Measurements from ENCODE around the gene TMEM254. TPM values are rescaled to one million over a fixed set of nuclear protein-coding genes. Genes with fewer than 3 reads are reported as not detected.
A peak's percentile ranks its signal among the peaks of the same experiment; 100 is the strongest.
"Not testable (repeated sequence)": the region's sequence is repeated elsewhere in the genome, so short reads cannot be mapped to it uniquely, and the experiment has no call there.

Gene TMEM254
- total RNA-seq, 1 donor from 2014 or later, result 14.7 TPM

DNA sequence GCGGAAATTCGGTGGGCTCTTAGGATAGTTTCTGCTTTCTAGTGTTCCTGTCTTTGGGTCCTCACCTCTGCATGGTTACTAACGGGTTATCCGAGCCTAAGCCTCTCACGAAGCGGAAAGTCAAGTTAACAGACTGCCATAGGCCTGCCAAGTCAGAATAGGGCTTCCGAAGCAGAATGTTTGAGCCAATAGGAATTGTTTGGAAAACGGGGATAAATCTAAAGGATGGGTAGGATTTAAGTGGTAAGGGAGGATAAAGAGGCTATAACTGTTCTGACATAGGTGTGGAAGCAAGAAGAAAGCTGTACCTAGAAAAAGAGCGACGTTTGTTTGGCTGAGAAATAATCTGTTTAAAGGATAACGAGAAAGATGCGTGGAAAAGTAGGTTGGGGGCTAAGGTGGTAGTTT lies 851 bp downstream of the TMEM254 start:
- intact Hi-C loops (cut with micrococcal nuclease), result loop anchor here (1.0 to 5.0 kb wide), 5 partner anchors 21 to 632 kb away; partner anchors contain the start of genes ANXA11 and ZCCHC24

GRCh38 chr10:80081026-80081425 lies 2.6 kb downstream of the TMEM254 start:
- H3K4me3 Mint-ChIP-seq, result no peak overlapping the region
- intact Hi-C loops (cut with micrococcal nuclease), result no loop called here
- ChIA-PET POLR2A (no interaction called here), CTCF (no interaction called here)
- TF ChIP-seq CTCF (IDR thresholded peaks at IDR 0.05), result no peak
- H3K27ac Mint-ChIP-seq, result no peak overlapping the region
- DNase-seq (no peak), ATAC-seq (ENCODE audit: low read depth) (no peak)
- peaks cover 20% of the 10 kb centered on the region for H3K4me1 Mint-ChIP-seq
- H3K9me3 Mint-ChIP-seq, result no peaks in the 10 kb centered on the region
- H3K27me3 Mint-ChIP-seq, result no peaks in the 10 kb centered on the region
- peaks cover 25% of the 10 kb centered on the region for H3K36me3 Mint-ChIP-seq (ENCODE audit: low read depth)

More for the DNA sequence above, 851 bp downstream of the TMEM254 start:
- Mint-ChIP-seq H3K27ac (peak overlapping the region; percentile 91), H3K9me3 (no peaks in the 10 kb centered on the region), H3K27me3 (no peaks in the 10 kb centered on the region), H3K36me3 (ENCODE audit: low read depth) (peaks cover 19% of the 10 kb centered on the region), H3K4me3 (peak overlapping the region; percentile 97), H3K4me1 (peaks cover 20% of the 10 kb centered on the region)
- DNase-seq (no peak), ATAC-seq (ENCODE audit: low read depth) (no peak)
- no peak for TF ChIP-seq CTCF (IDR thresholded peaks at IDR 0.05)
- POLR2A ChIA-PET, result interaction anchor here (0.6 to 2.1 kb wide), 9 partner anchors 9 to 142 kb away, joined by 3 to 16 read pairs (median 4); partner anchors contain the start of gene ANXA11
- CTCF ChIA-PET, result interaction anchor here (2.1 kb wide), 1 partner anchor 21 kb away, joined by 7 read pairs; no protein-coding TSS in a partner anchor

DNA sequence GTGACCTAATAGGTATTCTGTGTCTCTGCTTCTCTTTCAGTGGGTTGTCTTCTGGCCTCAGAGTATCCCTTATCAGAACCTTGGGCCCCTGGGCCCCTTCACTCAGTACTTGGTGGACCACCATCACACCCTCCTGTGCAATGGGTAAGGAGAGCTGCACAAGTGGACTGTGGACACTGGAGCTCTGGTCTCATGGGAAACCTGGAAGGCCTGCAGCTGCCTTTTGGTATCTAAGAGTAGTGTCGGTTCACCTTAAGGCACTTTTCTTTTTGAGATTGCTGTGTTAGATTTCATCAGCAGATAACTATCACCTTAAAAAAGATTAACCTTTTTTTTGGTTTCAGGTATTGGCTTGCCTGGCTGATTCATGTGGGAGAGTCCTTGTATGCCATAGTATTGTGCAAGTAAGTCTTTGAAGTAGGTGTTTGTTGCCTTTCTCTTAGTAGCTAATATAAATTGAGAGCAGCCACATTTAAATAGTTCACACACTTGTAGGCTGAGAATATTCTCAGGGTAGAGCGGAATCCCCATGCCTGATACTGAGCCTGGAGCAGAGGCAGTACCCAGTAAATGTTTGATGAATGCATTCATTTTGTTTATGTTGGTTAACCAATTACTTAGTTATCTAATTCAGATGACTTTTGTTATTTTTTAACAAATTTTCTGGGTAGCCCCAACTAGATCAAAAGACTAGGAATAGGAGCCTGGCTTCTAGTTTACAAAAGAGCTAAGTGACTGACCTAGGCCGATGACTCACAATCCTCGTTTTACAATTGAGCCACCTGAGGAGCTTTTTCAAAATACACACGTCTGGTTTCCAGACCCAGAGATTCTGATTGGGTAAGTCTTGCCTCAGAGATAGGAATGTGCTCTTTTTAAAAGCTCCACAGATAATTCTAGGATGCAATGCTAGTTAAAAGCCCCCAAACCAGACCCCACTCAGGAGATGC lies 3.6 kb downstream of the TMEM254 start:
- CTCF ChIA-PET, result no interaction called here
- Mint-ChIP-seq H3K27ac (no peak overlapping the region), H3K9me3 (no peaks in the 10 kb centered on the region), H3K4me1 (peaks cover 20% of the 10 kb centered on the region), H3K27me3 (no peaks in the 10 kb centered on the region), H3K4me3 (no peak overlapping the region), H3K36me3 (ENCODE audit: low read depth) (peaks cover 28% of the 10 kb centered on the region)
- POLR2A ChIA-PET, result no interaction called here
- intact Hi-C loops (cut with micrococcal nuclease), result no loop called here
- DNase-seq (no peak), ATAC-seq (ENCODE audit: low read depth) (no peak)
- no peak for TF ChIP-seq CTCF (IDR thresholded peaks at IDR 0.05)

- POLR2A ChIA-PET, result interaction anchor here (0.6 kb wide), 1 partner anchor 21 kb away, joined by 3 read pairs; no protein-coding TSS in a partner anchor
- Mint-ChIP-seq H3K4me3 (no peak overlapping the region), H3K4me1 (no peaks in the 10 kb centered on the region), H3K9me3 (no peaks in the 10 kb centered on the region), H3K27ac (no peak overlapping the region), H3K27me3 (no peaks in the 10 kb centered on the region), H3K36me3 (ENCODE audit: low read depth) (peaks cover 20% of the 10 kb centered on the region)
- no peak for TF ChIP-seq CTCF (IDR thresholded peaks at IDR 0.05)
- no peak for DNase-seq
- intact Hi-C loops (cut with micrococcal nuclease), result no loop called here
- no peak for ATAC-seq (ENCODE audit: low read depth)
- CTCF ChIA-PET, result no interaction called here
Observed at GRCh38 chr10:80090121-80090520, 11.7 kb downstream of the TMEM254 start.

GRCh38 chr10:80094231-80094630 lies 15.8 kb downstream of the TMEM254 start:
- ChIA-PET POLR2A (no interaction called here), CTCF (no interaction called here)
- Mint-ChIP-seq H3K27me3 (peaks cover 7% of the 10 kb centered on the region), H3K36me3 (ENCODE audit: low read depth) (peaks cover 8% of the 10 kb centered on the region), H3K4me3 (no peak overlapping the region), H3K4me1 (no peaks in the 10 kb centered on the region), H3K9me3 (no peaks in the 10 kb centered on the region), H3K27ac (no peak overlapping the region)
- ATAC-seq (ENCODE audit: low read depth) (no peak), DNase-seq (no peak)
- TF ChIP-seq CTCF (IDR thresholded peaks at IDR 0.05), result no peak
- intact Hi-C loops (cut with micrococcal nuclease), result no loop called here

GRCh38 chr10:80098272-80098671 lies 19.8 kb downstream of the TMEM254 start:
- H3K4me1 Mint-ChIP-seq; H3K4me3 Mint-ChIP-seq; H3K27me3 Mint-ChIP-seq; DNase-seq; H3K9me3 Mint-ChIP-seq; ATAC-seq (ENCODE audit: low read depth); H3K36me3 Mint-ChIP-seq (ENCODE audit: low read depth); POLR2A ChIA-PET; CTCF ChIA-PET; intact Hi-C loops (cut with micrococcal nuclease); H3K27ac Mint-ChIP-seq: not testable (repeated sequence)

- H3K4me1 Mint-ChIP-seq; H3K27me3 Mint-ChIP-seq; CTCF ChIA-PET; ATAC-seq (ENCODE audit: low read depth); H3K9me3 Mint-ChIP-seq; H3K4me3 Mint-ChIP-seq; H3K27ac Mint-ChIP-seq; intact Hi-C loops (cut with micrococcal nuclease); H3K36me3 Mint-ChIP-seq (ENCODE audit: low read depth); DNase-seq: not testable (repeated sequence)
- POLR2A ChIA-PET, result interaction anchor here (0.7 kb wide), 1 partner anchor 20 kb away, joined by 3 read pairs; no protein-coding TSS in a partner anchor
Observed at GRCh38 chr10:80099295-80099694, 20.8 kb downstream of the TMEM254 start.
